Measurements from ENCODE around the gene AHSP.
"Not testable (repeated sequence)": the region's sequence is repeated elsewhere in the genome, so short reads cannot be mapped to it uniquely, and the experiment has no call there.

Gene AHSP

GRCh38 chr16:31501966-31502348, 25.7 kb upstream of the AHSP start:
- Histone ChIP-seq H3K27ac (ENCODE audit: low read depth, low read length) (no peak overlapping the region), H3K27me3 (ENCODE audit: control insufficient read depth in 1 of 2, insufficient read depth in 2 of 2, low read length in 2 of 2) (no peaks in the 10 kb centered on the region), H3K9me3 (ENCODE audit: low read length) (no peaks in the 10 kb centered on the region), H3K4me1 (ENCODE audit: insufficient read depth, low read length) (peaks cover 4% of the 10 kb centered on the region), H3K9ac (ENCODE audit: low read length) (no peak overlapping the region), H3K4me3 (ENCODE audit: low read depth in 1 of 2, low read length in 2 of 2) (no peak overlapping the region), H3K36me3 (ENCODE audit: insufficient read depth, low read length) (peaks cover 48% of the 10 kb centered on the region)

GRCh38 chr16:31502981-31503380, 24.7 kb upstream of the AHSP start:
- H3K36me3 ChIP-seq (ENCODE audit: insufficient read depth, low read length) = peaks cover 39% of the 10 kb centered on the region
- H3K27ac ChIP-seq (ENCODE audit: low read depth, low read length) = no peak overlapping the region
- H3K9ac ChIP-seq (ENCODE audit: low read length) = no peak overlapping the region
- no peaks in the 10 kb centered on the region for H3K27me3 ChIP-seq (ENCODE audit: control insufficient read depth in 1 of 2, insufficient read depth in 2 of 2, low read length in 2 of 2)
- no peak overlapping the region for H3K4me3 ChIP-seq (ENCODE audit: low read depth in 1 of 2, low read length in 2 of 2)
- no peaks in the 10 kb centered on the region for H3K9me3 ChIP-seq (ENCODE audit: low read length)
- H3K4me1 ChIP-seq (ENCODE audit: insufficient read depth, low read length) = peaks cover 11% of the 10 kb centered on the region

GRCh38 chr16:31503555-31503954, 24.1 kb upstream of the AHSP start:
- not testable (repeated sequence) for H3K27me3 ChIP-seq (ENCODE audit: control insufficient read depth in 1 of 2, insufficient read depth in 2 of 2, low read length in 2 of 2)

GRCh38 chr16:31504159-31504558, 23.5 kb upstream of the AHSP start:
- Histone ChIP-seq H3K4me3 (ENCODE audit: low read depth in 1 of 2, low read length in 2 of 2) (no peak overlapping the region), H3K4me1 (ENCODE audit: insufficient read depth, low read length) (peaks cover 16% of the 10 kb centered on the region), H3K27ac (ENCODE audit: low read depth, low read length) (no peak overlapping the region), H3K27me3 (ENCODE audit: control insufficient read depth in 1 of 2, insufficient read depth in 2 of 2, low read length in 2 of 2) (no peaks in the 10 kb centered on the region), H3K9ac (ENCODE audit: low read length) (no peak overlapping the region), H3K36me3 (ENCODE audit: insufficient read depth, low read length) (peaks cover 27% of the 10 kb centered on the region), H3K9me3 (ENCODE audit: low read length) (no peaks in the 10 kb centered on the region)

More at GRCh38 chr16:31503555-31503954, 24.1 kb upstream of the AHSP start:
- not testable (repeated sequence) for H3K4me3 ChIP-seq (ENCODE audit: low read depth in 1 of 2, low read length in 2 of 2); H3K9ac ChIP-seq (ENCODE audit: low read length); H3K9me3 ChIP-seq (ENCODE audit: low read length); H3K27ac ChIP-seq (ENCODE audit: low read depth, low read length)
- Histone ChIP-seq H3K36me3 (ENCODE audit: insufficient read depth, low read length) (peaks cover 33% of the 10 kb centered on the region), H3K4me1 (ENCODE audit: insufficient read depth, low read length) (peaks cover 11% of the 10 kb centered on the region)

- no peak overlapping the region for H3K27ac ChIP-seq (ENCODE audit: low read depth, low read length)
- no peak overlapping the region for H3K9ac ChIP-seq (ENCODE audit: low read length)
Observed at GRCh38 chr16:31505483-31505882, 22.2 kb upstream of the AHSP start.

GRCh38 chr16:31507617-31507928, 20.1 kb upstream of the AHSP start:
- Histone ChIP-seq H3K4me3 (ENCODE audit: low read depth in 1 of 2, low read length in 2 of 2) (peak overlapping the region; percentile 78 to 82), H3K4me1 (ENCODE audit: insufficient read depth, low read length) (peaks cover 25% of the 10 kb centered on the region), H3K36me3 (ENCODE audit: insufficient read depth, low read length) (peaks cover 13% of the 10 kb centered on the region), H3K9me3 (ENCODE audit: low read length) (no peaks in the 10 kb centered on the region), H3K27me3 (ENCODE audit: control insufficient read depth in 1 of 2, insufficient read depth in 2 of 2, low read length in 2 of 2) (no peaks in the 10 kb centered on the region), H3K27ac (ENCODE audit: low read depth, low read length) (peak overlapping the region; percentile 88), H3K9ac (ENCODE audit: low read length) (peak overlapping the region; percentile 94)

More at GRCh38 chr16:31505483-31505882, 22.2 kb upstream of the AHSP start:
- H3K4me3 ChIP-seq (ENCODE audit: low read depth in 1 of 2, low read length in 2 of 2) = no peak overlapping the region
- H3K9me3 ChIP-seq (ENCODE audit: low read length) = no peaks in the 10 kb centered on the region
- H3K27me3 ChIP-seq (ENCODE audit: control insufficient read depth in 1 of 2, insufficient read depth in 2 of 2, low read length in 2 of 2) = no peaks in the 10 kb centered on the region
- H3K4me1 ChIP-seq (ENCODE audit: insufficient read depth, low read length) = peaks cover 25% of the 10 kb centered on the region
- H3K36me3 ChIP-seq (ENCODE audit: insufficient read depth, low read length) = peaks cover 15% of the 10 kb centered on the region

- no peaks in the 10 kb centered on the region for H3K9me3 ChIP-seq (ENCODE audit: low read length)
- peaks cover 13% of the 10 kb centered on the region for H3K36me3 ChIP-seq (ENCODE audit: insufficient read depth, low read length)
- peaks cover 25% of the 10 kb centered on the region for H3K4me1 ChIP-seq (ENCODE audit: insufficient read depth, low read length)
- peak within 1 kb of the TSS; percentile 78 to 82 for H3K4me3 ChIP-seq (ENCODE audit: low read depth in 1 of 2, low read length in 2 of 2)
- H3K27ac ChIP-seq (ENCODE audit: low read depth, low read length) = peak within 1 kb of the TSS; percentile 88
- H3K9ac ChIP-seq (ENCODE audit: low read length) = peak within 1 kb of the TSS; percentile 94
- H3K27me3 ChIP-seq (ENCODE audit: control insufficient read depth in 1 of 2, insufficient read depth in 2 of 2, low read length in 2 of 2) = no peaks in the 10 kb centered on the region
Observed at GRCh38 chr16:31507929-31508705, 19.6 kb upstream of the AHSP start, which contains the start of gene RUSF1. Gene RUSF1 (minus strand): TSS chr16:31508391. CDS start chr16:31508373, 18 bp downstream.

- Histone ChIP-seq H3K27me3 (ENCODE audit: control insufficient read depth in 1 of 2, insufficient read depth in 2 of 2, low read length in 2 of 2) (no peaks in the 10 kb centered on the region), H3K4me3 (ENCODE audit: low read depth in 1 of 2, low read length in 2 of 2) (peak overlapping the region; percentile 78 to 82), H3K4me1 (ENCODE audit: insufficient read depth, low read length) (peaks cover 25% of the 10 kb centered on the region), H3K27ac (ENCODE audit: low read depth, low read length) (peak overlapping the region; percentile 88), H3K9ac (ENCODE audit: low read length) (peak overlapping the region; percentile 94), H3K36me3 (ENCODE audit: insufficient read depth, low read length) (peaks cover 13% of the 10 kb centered on the region), H3K9me3 (ENCODE audit: low read length) (no peaks in the 10 kb centered on the region)
Observed at GRCh38 chr16:31508706-31509195, 18.9 kb upstream of the AHSP start.

- H3K9me3 ChIP-seq (ENCODE audit: low read length) = no peaks in the 10 kb centered on the region
- H3K27me3 ChIP-seq (ENCODE audit: control insufficient read depth in 1 of 2, insufficient read depth in 2 of 2, low read length in 2 of 2) = no peaks in the 10 kb centered on the region
- no peak overlapping the region for H3K9ac ChIP-seq (ENCODE audit: low read length)
- H3K4me1 ChIP-seq (ENCODE audit: insufficient read depth, low read length) = peaks cover 14% of the 10 kb centered on the region
- no peak overlapping the region for H3K27ac ChIP-seq (ENCODE audit: low read depth, low read length)
- H3K4me3 ChIP-seq (ENCODE audit: low read depth in 1 of 2, low read length in 2 of 2) = no peak overlapping the region
- H3K36me3 ChIP-seq (ENCODE audit: insufficient read depth, low read length) = no peaks in the 10 kb centered on the region
Observed at GRCh38 chr16:31513126-31513525, 14.6 kb upstream of the AHSP start.

GRCh38 chr16:31513884-31514283, 13.8 kb upstream of the AHSP start:
- H3K27ac ChIP-seq (ENCODE audit: low read depth, low read length) = no peak overlapping the region

GRCh38 chr16:31517800-31518402, 9.8 kb upstream of the AHSP start:
- H3K4me1 ChIP-seq (ENCODE audit: insufficient read depth, low read length) = no peaks in the 10 kb centered on the region
- no peaks in the 10 kb centered on the region for H3K27me3 ChIP-seq (ENCODE audit: control insufficient read depth in 1 of 2, insufficient read depth in 2 of 2, low read length in 2 of 2)
- no peak overlapping the region for H3K9ac ChIP-seq (ENCODE audit: low read length)
- no peak overlapping the region for H3K27ac ChIP-seq (ENCODE audit: low read depth, low read length)
- no peak overlapping the region for H3K4me3 ChIP-seq (ENCODE audit: low read depth in 1 of 2, low read length in 2 of 2)
- no peaks in the 10 kb centered on the region for H3K36me3 ChIP-seq (ENCODE audit: insufficient read depth, low read length)
- no peaks in the 10 kb centered on the region for H3K9me3 ChIP-seq (ENCODE audit: low read length)

More at GRCh38 chr16:31513884-31514283, 13.8 kb upstream of the AHSP start:
- H3K9ac ChIP-seq (ENCODE audit: low read length) = no peak overlapping the region
- no peaks in the 10 kb centered on the region for H3K36me3 ChIP-seq (ENCODE audit: insufficient read depth, low read length)
- H3K4me3 ChIP-seq (ENCODE audit: low read depth in 1 of 2, low read length in 2 of 2) = no peak overlapping the region
- no peaks in the 10 kb centered on the region for H3K27me3 ChIP-seq (ENCODE audit: control insufficient read depth in 1 of 2, insufficient read depth in 2 of 2, low read length in 2 of 2)
- peaks cover 12% of the 10 kb centered on the region for H3K4me1 ChIP-seq (ENCODE audit: insufficient read depth, low read length)
- H3K9me3 ChIP-seq (ENCODE audit: low read length) = no peaks in the 10 kb centered on the region

Data from muscle layer of colon (tissue), 2 donors.